ENCODE measurements around the gene TSPAN6.
A peak's percentile ranks its signal among the peaks of the same experiment; 100 is the strongest.

Gene TSPAN6

DNA sequence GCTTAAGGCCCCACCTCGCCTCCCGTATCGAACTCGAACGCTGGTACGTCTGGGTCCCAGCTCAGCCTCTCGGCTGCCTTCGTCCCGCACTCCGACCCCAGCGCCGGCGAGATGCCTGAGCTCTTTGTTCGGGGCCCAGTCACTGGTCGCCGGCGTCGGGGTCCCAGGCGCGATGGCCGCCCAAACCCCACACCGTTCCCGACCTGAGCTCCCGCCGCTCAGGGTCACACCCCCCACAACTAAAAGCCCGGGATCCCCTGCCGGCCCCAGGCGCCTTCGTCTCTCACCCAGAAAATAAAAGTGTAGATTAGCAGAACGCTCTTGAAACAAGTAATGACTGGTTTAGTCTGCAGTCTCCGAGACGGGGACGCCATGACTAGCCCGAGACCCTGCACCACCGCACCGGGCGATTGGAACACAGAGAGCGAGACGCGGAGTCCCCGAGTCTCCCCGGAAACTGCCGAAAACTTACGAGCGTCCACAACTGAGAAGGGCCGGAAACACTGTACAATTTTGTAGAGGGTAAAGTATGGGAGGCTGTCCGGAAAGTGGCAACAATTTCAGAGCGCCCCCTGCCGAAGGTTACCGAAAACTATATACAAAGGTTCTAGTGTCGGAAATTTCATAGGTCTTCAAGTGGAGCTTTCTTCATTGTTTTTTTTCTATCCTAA lies at the start of gene TSPAN6:
TSS of gene TSPAN6 (minus strand) at position 486 of the 671 bp plus-strand sequence. CDS start at position 374, 112 bp downstream.
- peak; percentile 88 for DNase-seq (ENCODE audit: low spot score)

GRCh38 chrX:100685997-100686305 lies 49.3 kb upstream of the TSPAN6 start:
- no peak for DNase-seq (ENCODE audit: low spot score)

- peak; percentile 54 for DNase-seq (ENCODE audit: low spot score)
Measured at GRCh38 chrX:100685284-100685996, 48.8 kb upstream of the TSPAN6 start.

GRCh38 chrX:100682939-100683338 lies 46.3 kb upstream of the TSPAN6 start:
- DNase-seq (ENCODE audit: low spot score), result no peak

GRCh38 chrX:100681599-100681998 lies 45.0 kb upstream of the TSPAN6 start:
- DNase-seq (ENCODE audit: low spot score), result no peak

- DNase-seq (ENCODE audit: low spot score), result no peak
Measured at GRCh38 chrX:100680756-100681155, 44.1 kb upstream of the TSPAN6 start.

DNA sequence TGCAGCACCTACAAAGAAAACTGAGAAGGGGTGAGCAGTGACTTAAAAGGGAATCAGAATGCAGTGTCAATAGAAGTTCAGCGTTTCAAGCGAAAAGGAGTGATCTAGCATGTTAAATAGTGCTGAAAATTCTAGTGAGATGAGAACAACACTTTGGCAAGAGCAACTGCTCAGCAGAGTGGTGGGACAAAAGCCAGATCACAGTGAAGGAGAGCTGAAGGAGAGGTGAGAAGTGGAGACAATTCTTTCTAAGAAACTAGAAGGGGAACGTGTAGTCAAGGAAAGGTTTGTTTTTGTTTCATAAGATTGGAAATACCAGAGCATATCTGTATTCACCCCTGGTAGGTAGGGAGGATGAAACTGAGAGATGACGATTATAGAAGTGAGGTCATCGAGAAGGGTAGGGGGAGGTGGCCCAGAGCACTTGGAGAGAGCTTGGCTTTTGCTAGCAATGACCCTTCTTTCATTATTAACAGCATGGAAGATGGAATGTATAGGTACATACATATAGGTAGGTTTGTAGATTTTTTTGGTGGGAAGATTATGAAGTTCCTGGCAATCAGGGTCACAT lies 41.1 kb upstream of the TSPAN6 start:
- DNase-seq (ENCODE audit: low spot score), result peak; percentile 7

DNA sequence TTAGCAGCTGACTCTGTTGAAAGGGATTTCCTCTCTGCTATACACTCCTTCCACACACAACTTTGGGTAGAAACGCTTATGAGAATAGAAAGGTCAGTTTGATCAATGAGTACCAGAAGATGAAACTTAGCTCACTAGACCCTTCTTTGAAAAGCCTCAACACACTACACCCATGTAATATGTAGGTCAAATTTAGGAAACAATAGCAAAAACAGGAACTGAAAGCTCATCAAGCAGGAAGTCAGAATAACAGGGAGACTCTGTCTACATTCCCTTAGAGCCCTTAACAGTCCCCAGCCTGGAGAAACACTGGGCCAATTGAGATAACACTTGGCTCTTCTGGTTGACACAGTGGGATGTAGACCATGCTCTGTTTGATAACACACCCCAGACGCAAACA lies 38.1 kb upstream of the TSPAN6 start:
- no peak for DNase-seq (ENCODE audit: low spot score)

GRCh38 chrX:100673397-100673953 lies 36.9 kb upstream of the TSPAN6 start:
- DNase-seq (ENCODE audit: low spot score), result peak; percentile 42

DNA sequence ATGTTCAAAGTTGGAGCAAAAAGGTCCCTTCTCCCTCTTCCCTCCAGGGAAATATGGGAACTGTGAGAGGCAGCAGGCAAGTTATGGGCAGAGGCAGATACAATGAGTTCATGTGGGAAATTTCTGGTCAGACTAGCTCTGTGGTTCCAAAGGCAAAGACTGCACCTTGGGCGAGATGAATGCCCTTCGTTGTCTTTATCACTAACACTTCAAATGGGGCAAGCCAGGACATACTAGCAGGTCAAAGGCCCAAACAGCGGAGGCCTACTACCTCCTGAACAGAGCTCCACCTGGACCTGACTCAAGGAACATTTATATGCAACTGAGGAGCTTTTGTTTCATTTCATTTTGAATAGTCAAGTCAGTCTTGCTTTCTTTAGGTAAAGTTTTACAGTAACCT lies 36.4 kb upstream of the TSPAN6 start:
- no peak for DNase-seq (ENCODE audit: low spot score)

DNA sequence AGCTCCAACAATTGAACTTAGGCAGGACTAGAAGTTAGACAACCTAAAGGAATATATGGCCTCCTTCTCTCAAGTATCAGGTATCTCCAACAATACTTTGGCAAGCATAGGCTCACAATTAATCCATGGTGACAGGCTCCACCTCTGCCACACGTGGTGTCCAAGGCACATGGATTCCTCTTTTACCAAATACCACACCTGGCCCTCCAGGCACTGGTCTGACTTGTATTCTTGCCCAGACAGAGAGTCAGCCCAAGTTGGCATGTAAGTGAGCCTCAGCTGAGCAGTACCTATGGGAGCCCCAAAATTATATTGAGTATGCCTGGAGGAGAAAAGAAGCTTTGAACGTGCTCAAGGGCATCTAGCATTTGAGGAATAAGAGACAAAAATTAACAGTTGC lies 27.0 kb upstream of the TSPAN6 start:
- no peak for DNase-seq (ENCODE audit: low spot score)

GRCh38 chrX:100662796-100663195 lies 26.2 kb upstream of the TSPAN6 start:
- DNase-seq (ENCODE audit: low spot score), result no peak

GRCh38 chrX:100662170-100662569 lies 25.6 kb upstream of the TSPAN6 start:
- DNase-seq (ENCODE audit: low spot score), result no peak

GRCh38 chrX:100659431-100660137 lies 23.0 kb upstream of the TSPAN6 start:
- DNase-seq (ENCODE audit: low spot score), result no peak

DNA sequence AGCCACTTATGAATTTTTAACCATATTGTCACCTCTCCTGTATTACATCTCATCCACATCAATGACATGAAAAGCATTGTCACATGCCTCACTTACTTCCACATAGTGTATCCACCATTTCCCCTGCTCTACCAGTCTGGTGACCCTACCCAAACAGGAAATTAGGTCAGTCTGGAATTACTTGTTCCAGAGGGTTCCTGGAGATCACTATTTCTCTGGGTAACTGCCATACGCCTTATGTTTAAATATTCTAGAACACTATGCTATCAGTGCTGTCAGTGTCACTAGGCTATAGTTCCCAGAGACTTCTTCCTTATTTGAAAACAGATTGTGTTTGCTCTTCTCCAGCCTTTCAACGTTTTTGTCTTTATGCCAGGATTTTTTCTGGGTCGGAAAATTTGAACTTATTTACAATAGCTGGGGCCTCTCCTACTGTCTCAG lies 22.4 kb upstream of the TSPAN6 start:
- no peak for DNase-seq (ENCODE audit: low spot score)

DNA sequence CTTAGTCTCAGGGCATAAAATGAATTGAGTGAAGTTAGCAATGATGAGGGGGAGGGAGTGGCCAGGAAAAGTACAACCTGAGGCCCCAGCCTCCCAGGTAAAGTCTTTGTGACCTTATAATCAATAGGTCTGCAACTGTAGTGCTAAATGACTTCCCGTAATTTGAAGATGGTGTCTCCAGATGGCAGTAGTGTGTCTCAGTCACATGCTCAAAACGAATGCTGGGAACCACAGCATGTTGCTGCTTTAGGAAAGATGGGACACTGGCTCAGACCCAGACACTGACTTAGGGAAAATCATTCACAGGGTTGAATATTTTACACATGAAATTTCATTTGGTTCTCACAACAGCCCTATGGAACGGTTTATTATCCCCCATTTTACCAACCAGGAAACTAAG lies 17.7 kb upstream of the TSPAN6 start:
- no peak for DNase-seq (ENCODE audit: low spot score)

GRCh38 chrX:100652266-100652665 lies 15.7 kb upstream of the TSPAN6 start:
- no peak for DNase-seq (ENCODE audit: low spot score)

DNA sequence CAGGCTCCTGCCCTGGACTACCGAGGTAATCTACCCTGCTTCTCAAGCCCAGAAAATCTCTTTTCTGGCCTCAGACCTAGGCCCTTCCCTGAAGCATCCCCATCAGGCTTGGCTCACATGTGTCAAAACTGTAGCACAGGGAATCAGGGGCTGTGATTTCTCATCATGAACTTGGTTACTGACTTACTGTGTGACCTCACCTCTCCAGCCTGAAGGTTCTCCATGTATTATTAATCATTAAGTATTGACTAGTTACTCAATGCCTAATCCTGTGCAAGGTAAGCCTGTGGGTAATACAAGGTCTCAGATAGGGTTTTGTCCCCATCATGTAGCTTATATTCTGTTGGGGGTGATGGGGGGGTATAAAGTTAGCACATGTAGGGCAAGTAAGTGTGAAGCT lies 14.2 kb upstream of the TSPAN6 start:
- no peak for DNase-seq (ENCODE audit: low spot score)

- peak; percentile 78 for DNase-seq (ENCODE audit: low spot score)
Measured at GRCh38 chrX:100649550-100650356, 13.1 kb upstream of the TSPAN6 start.

- peak; percentile 35 for DNase-seq (ENCODE audit: low spot score)
Measured at GRCh38 chrX:100648458-100649417, 12.1 kb upstream of the TSPAN6 start.

- no peak for DNase-seq (ENCODE audit: low spot score)
Measured at GRCh38 chrX:100647739-100648138, 11.1 kb upstream of the TSPAN6 start.

Data from GM03348 (cell line).